Esophagus muscularis mucosa (tissue), 3 donors: ENCODE results near the gene ADCY5.

Experiments used
- CTCF ChIP-seq, 3 experiments: fragments of 200-600 bp in 2 of 3; fragments of 450-650 bp in 1 of 3; sonication (generic) in 2 of 3; IDR thresholded peaks; one replicate each; pipeline ENCODE4 v1.5.1; 2017 to 2019; ENCODE audit warnings: antibody characterized with exemption in 3 of 3, mild to moderate bottlenecking in 2 of 3, moderate library complexity in 1 of 3
- POLR2A ChIP-seq: fragments of 450-650 bp; IDR thresholded peaks from one replicate; pipeline ENCODE4 v1.6.1; 2017; ENCODE audit warnings: antibody characterized with exemption, moderate library complexity, mild to moderate bottlenecking, low read depth
- POLR2AphosphoS5 ChIP-seq, 2 donors: sonication (generic); formaldehyde crosslinking; IDR thresholded peaks; one replicate each; pipeline ENCODE4 v1.6.1; 2017; ENCODE audit warnings: antibody characterized with exemption in 2 of 2

- no peak for TF ChIP-seq CTCF (IDR thresholded peaks at IDR 0.05)
- TF ChIP-seq POLR2A: no peak
- TF ChIP-seq POLR2AphosphoS5 (IDR thresholded peaks at IDR 0.05): peak in 1 of 2 donors; percentile 3
Measured at GRCh38 chr3:123332124-123332641, 116.7 kb downstream of the ADCY5 start.
